22Rv1 (cell line): Measurements from ENCODE around the gene LDLRAD4.

Source experiments
- ZFX ChIP-seq: fragments of 450-650 bp; IDR thresholded peaks from 2 replicates; pipeline ENCODE4 v1.6.1; 2017; ENCODE audit warnings: antibody characterized with exemption, borderline replicate concordance
- TF ChIP-seq, protein P1 (sequence below): fragments of 450-650 bp; IDR thresholded peaks from 2 replicates; pipeline ENCODE4 v1.5.1; 2017; ENCODE audit warnings: mild to moderate bottlenecking

- TF ChIP-seq, protein P1, sequence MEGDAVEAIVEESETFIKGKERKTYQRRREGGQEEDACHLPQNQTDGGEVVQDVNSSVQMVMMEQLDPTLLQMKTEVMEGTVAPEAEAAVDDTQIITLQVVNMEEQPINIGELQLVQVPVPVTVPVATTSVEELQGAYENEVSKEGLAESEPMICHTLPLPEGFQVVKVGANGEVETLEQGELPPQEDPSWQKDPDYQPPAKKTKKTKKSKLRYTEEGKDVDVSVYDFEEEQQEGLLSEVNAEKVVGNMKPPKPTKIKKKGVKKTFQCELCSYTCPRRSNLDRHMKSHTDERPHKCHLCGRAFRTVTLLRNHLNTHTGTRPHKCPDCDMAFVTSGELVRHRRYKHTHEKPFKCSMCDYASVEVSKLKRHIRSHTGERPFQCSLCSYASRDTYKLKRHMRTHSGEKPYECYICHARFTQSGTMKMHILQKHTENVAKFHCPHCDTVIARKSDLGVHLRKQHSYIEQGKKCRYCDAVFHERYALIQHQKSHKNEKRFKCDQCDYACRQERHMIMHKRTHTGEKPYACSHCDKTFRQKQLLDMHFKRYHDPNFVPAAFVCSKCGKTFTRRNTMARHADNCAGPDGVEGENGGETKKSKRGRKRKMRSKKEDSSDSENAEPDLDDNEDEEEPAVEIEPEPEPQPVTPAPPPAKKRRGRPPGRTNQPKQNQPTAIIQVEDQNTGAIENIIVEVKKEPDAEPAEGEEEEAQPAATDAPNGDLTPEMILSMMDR, result no peak
- TF ChIP-seq ZFX, result no peak
These were observed 395.3 kb downstream of the LDLRAD4 start for GRCh38 chr18:13613591-13614501.
